ENCODE results near the gene BAHCC1. TPM values are rescaled to one million over a fixed set of nuclear protein-coding genes. Genes with fewer than 3 reads are reported as not detected.
A peak's percentile ranks its signal among the peaks of the same experiment; 100 is the strongest.

Gene BAHCC1
- total and polyA plus RNA-seq, 2 of the 4 experiments (the other 2 are of a cell fraction), result 0.36 to 7.8 TPM

DNA sequence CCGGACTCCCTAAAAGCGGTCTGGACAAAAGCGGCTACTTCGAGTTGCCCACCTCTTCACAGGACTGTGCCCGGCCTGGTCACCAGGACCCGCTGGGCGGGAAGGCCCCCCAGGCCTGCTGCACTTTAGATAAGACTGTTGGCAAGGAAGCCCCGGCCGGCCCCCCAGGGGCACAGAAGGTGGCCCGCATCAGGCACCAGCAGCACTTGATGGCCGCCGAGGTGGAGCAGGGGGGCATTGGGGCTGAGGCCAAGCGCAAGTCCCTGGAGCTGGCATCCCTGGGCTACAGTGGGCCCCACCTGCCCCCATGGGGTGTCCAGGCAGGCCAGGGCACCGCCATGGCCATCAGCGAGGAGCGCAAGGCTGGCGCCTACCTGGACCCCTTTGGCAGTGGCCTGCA lies 47.5 kb downstream of the BAHCC1 start:
- H4K8ac ChIP-seq (ENCODE audit: low read depth in 2 of 2, low read length in 2 of 2), result no peak overlapping the region
- no peak overlapping the region for H2AK5ac ChIP-seq (ENCODE audit: low read depth, low read length)
- H3K27me3 ChIP-seq (ENCODE audit: control insufficient read depth, insufficient read depth, low read length), result no peaks in the 10 kb centered on the region
- no peak overlapping the region for H2BK120ac ChIP-seq (ENCODE audit: low read depth, low read length)
- intact Hi-C loops (cut with micrococcal nuclease), result no loop called here
- WGBS, 2 experiments (ENCODE audit: extremely low coverage in 2 of 2, insufficient read length in 1 of 2), result 90% methylated on average over 14 of the region's 17 CpGs; no CpG with 5 or more reads in 1 of the 2 experiments
- no peak overlapping the region for H3K56ac ChIP-seq (ENCODE audit: extremely low read depth, insufficient read depth, low read length)
- no peaks in the 10 kb centered on the region for H3K79me1 ChIP-seq (ENCODE audit: low read depth in 1 of 2, low read length in 2 of 2)
- H2AFZ ChIP-seq (replicated peaks; ENCODE audit: low read length, poor library complexity), result no peak overlapping the region
- dilution Hi-C loops (cut with HindIII; ENCODE audit: low sequenced_read_pairs, unreplicated experiment), result no loop called here
- no peak overlapping the region for H3K27ac ChIP-seq (ENCODE audit: insufficient read depth, low read length)
- H3K4me1 ChIP-seq (ENCODE audit: control insufficient read depth, insufficient read depth, low read length), result no peaks in the 10 kb centered on the region
- no peak for ATAC-seq (ENCODE audit: low read depth)
- TSS peak; percentile 53 for BruUV-seq (replicated peaks)
- no peak overlapping the region for H4K5ac ChIP-seq (ENCODE audit: low read depth, low read length)
- DNase-seq, result no peak
- H3K9me1 ChIP-seq (ENCODE audit: insufficient read depth, low read length), result no peaks in the 10 kb centered on the region
- no peak overlapping the region for H2BK20ac ChIP-seq (ENCODE audit: low read depth, low read length)
- no peaks in the 10 kb centered on the region; the same call in 1 of the 2 replicates for H4K20me1 ChIP-seq (ENCODE audit: insufficient read depth, low read length)
- no peak overlapping the region for H4K91ac ChIP-seq (ENCODE audit: insufficient read depth, low read depth, low read length)
- H3K4me2 ChIP-seq (ENCODE audit: low read depth, low read length), result no peak overlapping the region
- no peak overlapping the region for H2BK15ac ChIP-seq (ENCODE audit: low read depth, low read length)
- in situ Hi-C loops (cut with MboI; ENCODE audit: low sequenced_read_pairs), result no loop called here
- no peak overlapping the region for H3K14ac ChIP-seq (replicated peaks; ENCODE audit: low read depth, low read length)
- POLR2A ChIA-PET (ENCODE audit: unreplicated experiment), result no interaction called here
- peaks cover 17% of the 10 kb centered on the region for H3K36me3 ChIP-seq (ENCODE audit: control insufficient read depth, insufficient read depth, low read length)
- H3K18ac ChIP-seq (ENCODE audit: low read depth, low read length), result no peak overlapping the region
- no peak overlapping the region for H2BK5ac ChIP-seq (ENCODE audit: low read depth, low read length, poor library complexity, severe bottlenecking)
- no peaks in the 10 kb centered on the region for H3K9me3 ChIP-seq (ENCODE audit: control insufficient read depth, insufficient read depth, low read length)
- no peak overlapping the region for H3K4me3 ChIP-seq (ENCODE audit: insufficient read depth, low read depth, low read length)
- H3K23ac ChIP-seq (ENCODE audit: low read depth, low read length), result no peak overlapping the region
- no peak overlapping the region for H3K4ac ChIP-seq (ENCODE audit: low read depth, low read length)
- H2AK9ac ChIP-seq (replicated peaks; ENCODE audit: low read depth, low read length, poor library complexity), result peak overlapping the region; percentile 78
- CTCF ChIA-PET, result no interaction called here
- TF ChIP-seq RAD21 (IDR thresholded peaks at IDR 0.05; ENCODE audit: low read length) (no peak), BHLHE40 (IDR thresholded peaks at IDR 0.05; ENCODE audit: low read depth, low read length) (no peak), FOS (IDR thresholded peaks at IDR 0.05; ENCODE audit: low read depth, low read length) (no peak), POLR2A (IDR thresholded peaks at IDR 0.05; ENCODE audit: low read depth, low read length) (no peak), RCOR1 (IDR thresholded peaks at IDR 0.05; ENCODE audit: insufficient replicate concordance, low read length) (no peak), CHD1 (IDR thresholded peaks at IDR 0.05; ENCODE audit: low read depth, low read length) (no peak), MAZ (IDR thresholded peaks at IDR 0.05; ENCODE audit: borderline replicate concordance, low read depth, low read length) (no peak), MAFK (IDR thresholded peaks at IDR 0.05; ENCODE audit: low read depth, low read length) (no peak), MXI1 (IDR thresholded peaks at IDR 0.05; ENCODE audit: borderline replicate concordance, low read depth, low read length) (no peak), SMC3 (IDR thresholded peaks at IDR 0.05; ENCODE audit: low read depth, low read length) (no peak)
- TF ChIP-seq, protein P1, sequence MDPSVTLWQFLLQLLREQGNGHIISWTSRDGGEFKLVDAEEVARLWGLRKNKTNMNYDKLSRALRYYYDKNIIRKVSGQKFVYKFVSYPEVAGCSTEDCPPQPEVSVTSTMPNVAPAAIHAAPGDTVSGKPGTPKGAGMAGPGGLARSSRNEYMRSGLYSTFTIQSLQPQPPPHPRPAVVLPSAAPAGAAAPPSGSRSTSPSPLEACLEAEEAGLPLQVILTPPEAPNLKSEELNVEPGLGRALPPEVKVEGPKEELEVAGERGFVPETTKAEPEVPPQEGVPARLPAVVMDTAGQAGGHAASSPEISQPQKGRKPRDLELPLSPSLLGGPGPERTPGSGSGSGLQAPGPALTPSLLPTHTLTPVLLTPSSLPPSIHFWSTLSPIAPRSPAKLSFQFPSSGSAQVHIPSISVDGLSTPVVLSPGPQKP (IDR thresholded peaks at IDR 0.05; ENCODE audit: borderline replicate concordance, low read depth, low read length), result no peak
- TF ChIP-seq, protein P2, sequence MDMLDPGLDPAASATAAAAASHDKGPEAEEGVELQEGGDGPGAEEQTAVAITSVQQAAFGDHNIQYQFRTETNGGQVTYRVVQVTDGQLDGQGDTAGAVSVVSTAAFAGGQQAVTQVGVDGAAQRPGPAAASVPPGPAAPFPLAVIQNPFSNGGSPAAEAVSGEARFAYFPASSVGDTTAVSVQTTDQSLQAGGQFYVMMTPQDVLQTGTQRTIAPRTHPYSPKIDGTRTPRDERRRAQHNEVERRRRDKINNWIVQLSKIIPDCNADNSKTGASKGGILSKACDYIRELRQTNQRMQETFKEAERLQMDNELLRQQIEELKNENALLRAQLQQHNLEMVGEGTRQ (IDR thresholded peaks at IDR 0.05; ENCODE audit: low read depth, low read length), result no peak
- H3K9ac ChIP-seq (ENCODE audit: low read depth, low read length), result no peak overlapping the region
